ENCODE measurements around the gene TOR1B.
"Not testable (repeated sequence)": the region's sequence is repeated elsewhere in the genome, so short reads cannot be mapped to it uniquely, and the experiment has no call there.

The TOR1B gene

DNA sequence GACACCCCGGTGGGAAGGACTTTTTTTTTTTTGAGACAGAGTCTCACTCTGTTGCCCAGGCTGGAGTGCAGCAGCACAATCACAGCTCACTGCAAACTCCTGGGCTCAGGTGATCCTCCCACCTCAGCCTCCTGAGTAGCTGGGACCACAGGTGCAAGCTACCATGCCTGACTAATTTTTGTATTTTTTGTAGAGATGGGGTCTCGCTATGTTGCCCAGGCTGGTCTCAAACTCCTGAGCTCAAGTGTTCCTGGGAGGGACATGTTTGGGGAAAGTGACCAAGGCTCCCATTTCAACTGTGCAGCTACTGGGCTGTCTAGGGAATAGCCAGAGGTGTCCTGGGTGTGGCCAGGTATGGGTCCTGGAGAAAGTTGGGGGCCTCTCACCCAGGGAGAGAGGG, 7.0 kb upstream of the TOR1B start:
- not testable (repeated sequence) for H3K4me1 ChIP-seq (ENCODE audit: insufficient read depth, low read length); H3K27me3 ChIP-seq (ENCODE audit: insufficient read depth, low read length); H3K4me3 ChIP-seq (ENCODE audit: low read length); H3K9me3 ChIP-seq (ENCODE audit: insufficient read depth, low read depth, low read length); H3K27ac ChIP-seq (ENCODE audit: low read depth, low read length); H3K9ac ChIP-seq (ENCODE audit: low read depth, low read length); H3K36me3 ChIP-seq (ENCODE audit: insufficient read depth, low read length)
- WGBS, result 82% methylated on average over 2 of the region's 2 CpGs

DNA sequence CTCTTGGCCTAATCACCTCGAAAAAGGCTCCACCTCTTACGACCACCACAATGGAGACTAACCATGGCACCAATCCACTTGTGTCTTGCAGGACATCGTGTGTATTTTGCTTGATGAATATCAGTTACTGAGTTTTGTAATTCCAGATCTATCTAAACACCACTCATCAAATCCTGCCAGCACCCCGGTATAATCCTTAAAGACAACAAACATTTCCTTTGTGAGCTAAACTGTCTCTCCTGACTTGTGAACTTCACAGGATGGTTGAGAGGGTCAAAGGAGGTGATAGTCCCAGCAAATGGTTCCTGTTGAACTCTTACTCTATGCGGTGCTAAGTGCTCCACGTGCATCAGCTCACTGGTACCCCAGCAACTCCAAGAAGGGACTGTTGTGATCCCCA, 4.0 kb upstream of the TOR1B start:
- H3K4me1 ChIP-seq (ENCODE audit: insufficient read depth, low read length), result no peaks in the 10 kb centered on the region; the same call in 1 of the 2 replicates
- no peak overlapping the region for H3K27ac ChIP-seq (ENCODE audit: low read depth, low read length)
- H3K9me3 ChIP-seq (ENCODE audit: insufficient read depth, low read depth, low read length), result no peaks in the 10 kb centered on the region
- H3K9ac ChIP-seq (ENCODE audit: low read depth, low read length), result no peak overlapping the region
- H3K36me3 ChIP-seq (ENCODE audit: insufficient read depth, low read length), result no peaks in the 10 kb centered on the region
- 76% methylated on average over 6 of the region's 6 CpGs for WGBS
- H3K4me3 ChIP-seq (ENCODE audit: low read length), result no peak overlapping the region
- H3K27me3 ChIP-seq (ENCODE audit: insufficient read depth, low read length), result peaks cover 3% of the 10 kb centered on the region; the same call in 1 of the 2 replicates

DNA sequence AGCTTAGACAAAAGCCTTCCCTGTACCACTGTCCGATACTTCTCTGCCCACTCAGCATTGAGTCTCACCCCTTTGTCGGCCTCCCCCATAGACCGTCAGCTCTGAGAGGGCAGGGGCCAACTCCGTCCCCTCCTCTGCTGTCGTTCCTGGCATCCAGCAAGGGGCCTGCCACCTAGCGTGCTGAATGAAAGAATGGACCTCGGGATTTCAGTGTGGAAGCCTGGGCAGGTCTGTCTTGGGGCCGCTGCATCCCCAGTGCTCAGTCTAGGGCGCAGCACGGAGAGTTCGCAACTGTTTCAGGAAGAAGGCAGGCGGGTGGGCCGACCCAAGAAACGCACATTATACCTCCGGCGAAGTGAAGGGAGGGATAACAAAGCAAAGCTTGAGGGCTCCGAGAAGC, 1.5 kb upstream of the TOR1B start:
- Histone ChIP-seq H3K36me3 (ENCODE audit: insufficient read depth, low read length) (peaks cover 15% of the 10 kb centered on the region), H3K27ac (ENCODE audit: low read depth, low read length) (no peak overlapping the region), H3K4me3 (ENCODE audit: low read length) (no peak overlapping the region), H3K4me1 (ENCODE audit: insufficient read depth, low read length) (no peaks in the 10 kb centered on the region; the same call in 1 of the 2 replicates), H3K9me3 (ENCODE audit: insufficient read depth, low read depth, low read length) (no peaks in the 10 kb centered on the region), H3K27me3 (ENCODE audit: insufficient read depth, low read length) (no peaks in the 10 kb centered on the region), H3K9ac (ENCODE audit: low read depth, low read length) (no peak overlapping the region)
- 89% methylated on average over 17 of the region's 17 CpGs for WGBS

DNA sequence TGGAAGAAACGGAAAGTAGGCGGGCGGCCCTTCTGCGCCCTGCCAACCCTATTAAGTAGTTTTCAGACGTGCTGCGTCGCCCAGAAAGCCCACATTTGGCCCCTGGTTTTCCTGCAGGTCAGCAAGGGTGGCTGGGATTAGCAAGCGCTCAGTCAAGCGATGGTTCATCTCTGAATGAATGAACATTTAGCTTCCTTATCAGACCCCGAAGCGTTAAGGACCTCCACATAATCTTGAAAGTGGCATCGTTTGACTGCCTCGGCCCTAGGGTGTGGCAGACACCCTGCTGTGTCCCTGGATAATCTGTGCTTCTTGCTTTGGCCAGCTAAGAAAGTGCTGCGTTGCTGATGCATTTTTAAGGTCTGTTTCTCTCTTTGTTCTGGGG, 684 bp downstream of the TOR1B start:
- no peaks in the 10 kb centered on the region; the same call in 1 of the 2 replicates for H3K4me1 ChIP-seq (ENCODE audit: insufficient read depth, low read length)
- peak overlapping the region; percentile 77 for H3K4me3 ChIP-seq (ENCODE audit: low read length)
- peaks cover 23% of the 10 kb centered on the region for H3K36me3 ChIP-seq (ENCODE audit: insufficient read depth, low read length)
- H3K9me3 ChIP-seq (ENCODE audit: insufficient read depth, low read depth, low read length), result no peaks in the 10 kb centered on the region
- peak overlapping the region; percentile 56 for H3K9ac ChIP-seq (ENCODE audit: low read depth, low read length)
- H3K27ac ChIP-seq (ENCODE audit: low read depth, low read length), result no peak overlapping the region
- WGBS, result 3% methylated on average over 14 of the region's 14 CpGs
- H3K27me3 ChIP-seq (ENCODE audit: insufficient read depth, low read length), result no peaks in the 10 kb centered on the region

DNA sequence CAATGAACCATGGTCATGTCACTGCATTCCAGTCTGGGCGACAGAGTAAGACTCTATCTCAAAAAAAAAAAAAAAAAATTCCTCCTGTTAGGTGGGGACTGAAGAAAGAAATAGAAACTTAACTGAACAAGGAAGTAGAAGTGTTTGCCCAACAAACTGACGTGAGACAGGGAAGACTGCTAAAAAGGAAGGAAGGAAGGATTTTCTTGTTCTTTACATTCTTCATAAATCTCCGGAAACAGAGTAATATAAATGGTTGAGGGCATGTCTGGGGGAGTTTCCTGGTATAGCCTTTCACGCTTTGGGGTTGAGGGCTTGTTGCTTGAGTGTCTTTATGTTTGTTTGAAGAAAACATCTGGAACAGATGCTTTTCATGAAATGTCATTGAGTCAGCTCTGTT, 3.1 kb downstream of the TOR1B start:
- Histone ChIP-seq H3K9ac (ENCODE audit: low read depth, low read length) (no peak overlapping the region), H3K27ac (ENCODE audit: low read depth, low read length) (no peak overlapping the region), H3K36me3 (ENCODE audit: insufficient read depth, low read length) (peaks cover 45% of the 10 kb centered on the region), H3K9me3 (ENCODE audit: insufficient read depth, low read depth, low read length) (no peaks in the 10 kb centered on the region), H3K4me3 (ENCODE audit: low read length) (no peak overlapping the region), H3K27me3 (ENCODE audit: insufficient read depth, low read length) (no peaks in the 10 kb centered on the region), H3K4me1 (ENCODE audit: insufficient read depth, low read length) (no peaks in the 10 kb centered on the region; the same call in 1 of the 2 replicates)
- WGBS, result 76% methylated on average over 3 of the region's 4 CpGs

DNA sequence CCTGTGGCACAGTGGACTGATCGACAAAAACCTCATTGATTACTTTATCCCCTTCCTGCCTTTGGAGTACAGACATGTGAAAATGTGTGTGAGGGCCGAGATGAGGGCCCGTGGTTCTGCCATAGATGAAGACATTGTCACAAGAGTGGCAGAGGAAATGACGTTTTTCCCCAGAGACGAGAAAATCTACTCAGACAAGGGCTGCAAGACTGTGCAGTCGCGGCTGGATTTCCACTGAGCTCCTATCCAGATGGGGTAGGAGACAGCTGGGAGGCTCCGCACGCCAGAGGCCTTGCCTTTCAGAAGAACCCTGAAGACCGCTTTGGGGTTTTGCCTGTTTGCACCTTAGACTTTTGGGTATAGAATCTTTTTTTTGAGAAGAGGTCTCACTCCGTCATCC, 6.4 kb downstream of the TOR1B start:
- Histone ChIP-seq H3K36me3 (ENCODE audit: insufficient read depth, low read length) (peaks cover 71% of the 10 kb centered on the region), H3K9ac (ENCODE audit: low read depth, low read length) (no peak overlapping the region), H3K27ac (ENCODE audit: low read depth, low read length) (no peak overlapping the region), H3K27me3 (ENCODE audit: insufficient read depth, low read length) (no peaks in the 10 kb centered on the region), H3K9me3 (ENCODE audit: insufficient read depth, low read depth, low read length) (no peaks in the 10 kb centered on the region), H3K4me3 (ENCODE audit: low read length) (no peak overlapping the region), H3K4me1 (ENCODE audit: insufficient read depth, low read length) (no peaks in the 10 kb centered on the region)
- WGBS, result 98% methylated on average over 11 of the region's 11 CpGs

DNA sequence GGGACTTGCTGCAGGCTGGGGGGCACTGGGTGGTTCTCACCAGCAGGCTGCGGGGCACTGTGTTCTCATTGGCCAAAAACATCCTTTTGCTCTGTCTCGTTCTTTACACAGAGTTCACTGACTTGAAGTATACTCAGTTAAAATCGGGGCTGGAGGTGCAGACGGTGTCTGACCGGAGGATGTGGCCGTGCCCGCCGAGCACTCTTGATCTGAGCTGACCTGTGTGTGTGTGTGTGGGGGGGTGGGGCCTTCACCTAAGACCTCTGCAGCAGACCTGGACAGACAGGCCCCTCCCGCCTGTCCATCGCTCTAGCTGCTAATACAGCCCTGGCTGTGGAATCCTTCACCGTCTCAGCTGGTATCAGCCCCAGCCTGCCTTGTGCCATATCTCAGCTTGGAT, 7.1 kb downstream of the TOR1B start:
- no peak overlapping the region for H3K4me3 ChIP-seq (ENCODE audit: low read length)
- no peaks in the 10 kb centered on the region for H3K9me3 ChIP-seq (ENCODE audit: insufficient read depth, low read depth, low read length)
- H3K4me1 ChIP-seq (ENCODE audit: insufficient read depth, low read length), result no peaks in the 10 kb centered on the region
- no peak overlapping the region for H3K27ac ChIP-seq (ENCODE audit: low read depth, low read length)
- WGBS, result 96% methylated on average over 11 of the region's 11 CpGs
- H3K27me3 ChIP-seq (ENCODE audit: insufficient read depth, low read length), result no peaks in the 10 kb centered on the region
- no peak overlapping the region for H3K9ac ChIP-seq (ENCODE audit: low read depth, low read length)
- peaks cover 77% of the 10 kb centered on the region for H3K36me3 ChIP-seq (ENCODE audit: insufficient read depth, low read length)

DNA sequence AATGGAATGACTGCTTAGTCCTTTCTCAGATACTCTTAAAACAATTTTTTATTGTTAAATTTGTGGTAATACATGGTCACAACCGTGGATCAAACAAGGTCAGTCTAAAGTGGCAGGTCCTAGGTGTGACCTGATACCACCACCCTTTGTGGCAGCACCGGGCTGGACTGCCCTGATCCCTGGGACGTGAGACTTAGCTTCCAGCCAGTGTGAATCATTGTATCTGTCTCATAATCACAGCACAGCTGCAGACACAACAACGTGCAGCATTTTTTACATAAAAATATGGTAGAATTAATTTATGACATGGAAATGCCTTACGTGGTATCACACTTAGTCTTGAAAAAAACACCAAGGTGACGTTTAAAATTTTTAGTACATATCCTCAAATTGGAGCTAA, 7.8 kb downstream of the TOR1B start:
- Histone ChIP-seq H3K27me3 (ENCODE audit: insufficient read depth, low read length) (no peaks in the 10 kb centered on the region), H3K36me3 (ENCODE audit: insufficient read depth, low read length) (peaks cover 77% of the 10 kb centered on the region), H3K27ac (ENCODE audit: low read depth, low read length) (no peak overlapping the region), H3K4me3 (ENCODE audit: low read length) (no peak overlapping the region), H3K4me1 (ENCODE audit: insufficient read depth, low read length) (no peaks in the 10 kb centered on the region), H3K9me3 (ENCODE audit: insufficient read depth, low read depth, low read length) (no peaks in the 10 kb centered on the region), H3K9ac (ENCODE audit: low read depth, low read length) (no peak overlapping the region)
- whole genome bisulfite sequencing, result 94% methylated on average over 5 of the region's 6 CpGs

DNA sequence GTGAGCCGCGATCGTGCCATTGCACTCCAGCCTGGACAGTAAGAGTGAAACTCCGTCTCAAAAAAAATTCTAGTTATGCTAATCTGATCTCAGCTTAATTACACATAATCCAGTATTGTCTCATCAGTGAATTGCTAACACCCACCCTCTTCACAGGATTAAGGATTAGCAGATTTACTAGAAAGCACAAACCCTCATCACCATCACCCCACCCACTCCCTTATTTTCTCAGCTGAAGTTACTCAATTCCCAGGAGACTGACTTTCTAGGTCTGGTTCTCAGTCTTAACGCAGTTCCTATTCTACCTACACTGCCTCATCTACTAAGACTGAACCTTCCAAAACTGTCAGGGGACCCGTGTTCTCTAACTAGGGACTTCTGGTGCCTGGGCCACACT, 9.0 kb downstream of the TOR1B start:
- no peak overlapping the region for H3K27ac ChIP-seq (ENCODE audit: low read depth, low read length)

DNA sequence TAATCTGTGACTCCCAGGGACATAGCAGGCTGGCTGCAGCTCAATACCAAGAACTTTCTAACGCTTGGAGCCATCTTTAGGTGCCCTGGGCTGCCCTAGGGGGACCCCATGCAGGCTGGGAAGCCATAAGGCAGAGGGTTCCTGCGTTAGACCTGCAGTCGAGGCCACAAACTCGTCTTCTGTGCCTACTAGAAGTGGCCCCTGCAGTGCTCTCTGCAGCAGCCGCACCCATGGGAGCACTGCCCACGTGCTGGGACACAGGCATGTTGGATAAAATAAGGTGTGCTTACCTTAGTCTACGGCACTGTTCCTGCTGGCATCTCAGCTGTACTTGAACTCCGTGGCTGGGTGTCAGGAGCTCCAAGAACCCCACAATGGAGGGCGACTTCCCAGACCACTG, 9.4 kb downstream of the TOR1B start:
- Histone ChIP-seq H3K27ac (ENCODE audit: low read depth, low read length) (no peak overlapping the region), H3K4me1 (ENCODE audit: insufficient read depth, low read length) (no peaks in the 10 kb centered on the region), H3K27me3 (ENCODE audit: insufficient read depth, low read length) (no peaks in the 10 kb centered on the region), H3K36me3 (ENCODE audit: insufficient read depth, low read length) (peaks cover 81% of the 10 kb centered on the region), H3K9me3 (ENCODE audit: insufficient read depth, low read depth, low read length) (no peaks in the 10 kb centered on the region), H3K4me3 (ENCODE audit: low read length) (no peak overlapping the region), H3K9ac (ENCODE audit: low read depth, low read length) (no peak overlapping the region; the same call in 1 of the 2 replicates)
- WGBS, result 92% methylated on average over 9 of the region's 9 CpGs

More for the DNA sequence above, 9.0 kb downstream of the TOR1B start:
- Histone ChIP-seq H3K9me3 (ENCODE audit: insufficient read depth, low read depth, low read length) (no peaks in the 10 kb centered on the region), H3K4me1 (ENCODE audit: insufficient read depth, low read length) (no peaks in the 10 kb centered on the region), H3K4me3 (ENCODE audit: low read length) (no peak overlapping the region), H3K36me3 (ENCODE audit: insufficient read depth, low read length) (peaks cover 82% of the 10 kb centered on the region), H3K9ac (ENCODE audit: low read depth, low read length) (no peak overlapping the region), H3K27me3 (ENCODE audit: insufficient read depth, low read length) (no peaks in the 10 kb centered on the region)
- 94% methylated on average over 6 of the region's 6 CpGs for WGBS

DNA sequence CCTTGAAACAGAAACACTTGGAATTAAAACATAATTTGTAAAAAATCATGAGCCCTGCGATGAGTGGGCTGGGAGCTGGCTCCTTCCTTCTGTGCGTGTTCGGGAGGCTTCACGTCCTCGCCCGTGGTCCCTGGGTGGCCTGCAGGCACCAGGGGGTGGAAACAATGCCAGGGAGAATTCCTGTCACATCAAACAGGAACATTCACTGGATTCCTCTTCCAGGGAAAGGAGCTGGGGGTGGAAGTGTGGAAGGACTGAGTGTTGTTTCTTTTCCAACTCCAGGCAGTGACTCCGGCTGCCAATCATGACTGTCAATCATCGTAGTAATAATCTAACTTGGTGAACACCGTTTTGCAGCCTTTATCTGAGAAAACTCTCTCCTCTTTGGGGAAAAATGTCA, 10.7 kb downstream of the TOR1B start:
- 92% methylated on average over 9 of the region's 9 CpGs for WGBS
- Histone ChIP-seq H3K9me3 (ENCODE audit: insufficient read depth, low read depth, low read length) (no peaks in the 10 kb centered on the region), H3K9ac (ENCODE audit: low read depth, low read length) (no peak overlapping the region), H3K36me3 (ENCODE audit: insufficient read depth, low read length) (peaks cover 92% of the 10 kb centered on the region), H3K27me3 (ENCODE audit: insufficient read depth, low read length) (no peaks in the 10 kb centered on the region), H3K4me1 (ENCODE audit: insufficient read depth, low read length) (no peaks in the 10 kb centered on the region), H3K4me3 (ENCODE audit: low read length) (no peak overlapping the region), H3K27ac (ENCODE audit: low read depth, low read length) (no peak overlapping the region)

DNA sequence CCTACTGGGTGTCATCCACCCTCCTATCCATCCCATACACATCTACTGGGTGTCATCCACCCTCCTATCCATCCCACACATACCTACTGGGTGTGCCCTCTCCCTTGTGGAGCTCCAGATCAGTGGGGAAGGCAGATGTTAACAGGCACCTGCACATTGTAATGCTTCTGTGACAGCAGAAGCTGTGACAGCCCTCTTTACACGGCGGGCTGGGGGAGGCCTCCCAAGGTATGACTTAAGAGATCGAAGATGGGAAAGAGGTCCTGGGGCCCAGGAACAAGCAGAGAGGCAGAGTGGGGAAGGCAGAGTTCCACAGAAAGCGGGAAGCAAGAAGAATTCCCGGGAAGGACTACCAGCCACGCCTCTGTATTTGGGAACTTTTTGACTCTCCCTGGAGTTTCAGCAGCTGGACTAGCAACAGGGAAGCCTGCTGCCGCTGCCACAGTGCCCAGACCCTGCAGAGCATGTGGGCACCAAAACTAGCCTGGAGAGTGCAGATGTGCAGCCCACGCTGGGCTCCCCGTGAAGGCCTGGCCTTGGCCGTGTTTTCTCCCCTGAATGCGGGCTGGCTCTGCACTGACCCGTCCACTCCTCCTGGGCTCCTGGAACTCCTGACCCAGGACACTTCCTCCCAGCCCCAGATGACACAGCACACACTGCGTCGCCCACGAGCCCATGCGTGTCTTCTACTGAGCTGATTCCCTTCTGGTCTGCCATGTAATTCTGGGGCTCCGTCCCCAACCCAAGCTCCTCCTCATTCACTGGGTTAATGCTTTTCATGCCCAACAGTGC, 11.6 kb downstream of the TOR1B start:
- H3K4me3 ChIP-seq (ENCODE audit: low read length), result no peak overlapping the region
- H3K9me3 ChIP-seq (ENCODE audit: insufficient read depth, low read depth, low read length), result no peaks in the 10 kb centered on the region
- H3K4me1 ChIP-seq (ENCODE audit: insufficient read depth, low read length), result no peaks in the 10 kb centered on the region
- 93% methylated on average over 17 of the region's 17 CpGs for WGBS
- no peaks in the 10 kb centered on the region for H3K27me3 ChIP-seq (ENCODE audit: insufficient read depth, low read length)
- peaks cover 89% of the 10 kb centered on the region for H3K36me3 ChIP-seq (ENCODE audit: insufficient read depth, low read length)
- no peak overlapping the region for H3K9ac ChIP-seq (ENCODE audit: low read depth, low read length)
- H3K27ac ChIP-seq (ENCODE audit: low read depth, low read length), result no peak overlapping the region
